ENCODE measurements around the gene CCDC73.

- TF ChIP-seq CTCF (IDR thresholded peaks at IDR 0.05) = no peak
- TF ChIP-seq POLR2A (IDR thresholded peaks at IDR 0.05) = peak in 1 of 2 donors; percentile 89
Measured at GRCh38 chr11:32829680-32830412, 35.4 kb upstream of the CCDC73 start, which contains the start of gene PRRG4.

Measured in thyroid gland (tissue), 4 donors.